SJSA1 (cell line): Measurements from ENCODE around the gene TIPARP. TPM values are rescaled to one million over a fixed set of nuclear protein-coding genes. Genes with fewer than 3 reads are reported as not detected.
A peak's percentile ranks its signal among the peaks of the same experiment; 100 is the strongest.
"Not testable (repeated sequence)": the region's sequence is repeated elsewhere in the genome, so short reads cannot be mapped to it uniquely, and the experiment has no call there.

ENCODE experiments used
- DNase-seq, 2 experiments: peaks; one replicate each; pipeline ENCODE4 v3.0.0-alpha.2; 2015 to 2020; ENCODE audit warnings: low spot score in 2 of 2, low read depth in 1 of 2
- H3K27ac ChIP-seq: fragments of 250-450 bp; sonication (Bioruptor Pico); 2 replicates; pipeline ENCODE4 v1.5.1; 2020; ENCODE audit warnings: mild to moderate bottlenecking, moderate library complexity
- H3K27me3 ChIP-seq: fragments of 250-450 bp; sonication (Bioruptor Pico); replicated peaks from 2 replicates; pipeline ENCODE4 v1.5.1; 2020; ENCODE audit warnings: mild to moderate bottlenecking, moderate library complexity
- H3K36me3 ChIP-seq: fragments of 250-450 bp; sonication (Bioruptor Pico); 2 replicates; pipeline ENCODE4 v1.5.1; 2020; ENCODE audit warnings: mild to moderate bottlenecking
- H3K4me1 ChIP-seq: fragments of 250-450 bp; sonication (Bioruptor Pico); replicated peaks from 2 replicates; pipeline ENCODE4 v1.6.1; 2021; ENCODE audit warnings: mild to moderate bottlenecking
- H3K4me3 ChIP-seq: fragments of 250-450 bp; sonication (Bioruptor Pico); 2 replicates; pipeline ENCODE4 v1.5.1; 2020; ENCODE audit warnings: mild to moderate bottlenecking
- H3K9me3 ChIP-seq: fragments of 250-450 bp; sonication (Bioruptor Pico); replicated peaks from 2 replicates; pipeline ENCODE4 v1.5.1; 2020; ENCODE audit warnings: mild to moderate bottlenecking
- total RNA-seq: library from RNA; depleted of rRNA; stranded (reverse); fragments of >200 nt; shearing (Covaris generic); gene quantifications from 2 replicates; pipeline ENCODE4 v1.2.3, GENCODE V29; 2014

Gene TIPARP
- total RNA-seq, 1 experiment from 2014 or later, result 50.5 TPM

- no peak overlapping the region for H3K4me3 ChIP-seq
Observed at GRCh38 chr3:156694536-156694935, 20.1 kb downstream of the TIPARP start.

DNA sequence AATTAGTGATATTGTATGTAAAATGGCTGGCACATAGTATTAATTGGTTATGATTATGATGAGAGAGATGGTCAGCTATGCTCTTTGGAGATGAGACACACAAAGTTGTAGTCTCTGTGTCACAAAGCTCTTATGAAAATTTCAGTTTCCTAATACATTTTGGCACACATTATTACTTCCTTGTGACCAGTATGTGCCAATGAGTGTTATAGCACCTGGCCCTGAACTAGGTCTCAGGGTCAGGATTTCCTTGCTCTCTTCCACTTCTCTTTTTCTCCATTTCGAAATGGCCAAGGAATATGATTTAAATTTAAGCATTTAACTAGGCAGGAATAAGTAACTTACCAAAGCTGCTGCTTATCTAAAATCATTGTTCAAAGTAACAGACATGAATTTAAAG, 28.0 kb downstream of the TIPARP start:
- H3K27me3 ChIP-seq, result no peaks in the 10 kb centered on the region
- peaks cover 22% of the 10 kb centered on the region for H3K4me1 ChIP-seq
- H3K27ac ChIP-seq, result no peak overlapping the region
- DNase-seq, result no peak
- H3K9me3 ChIP-seq, result no peaks in the 10 kb centered on the region
- peaks cover 81% of the 10 kb centered on the region for H3K36me3 ChIP-seq
- no peak overlapping the region for H3K4me3 ChIP-seq

More at GRCh38 chr3:156694536-156694935, 20.1 kb downstream of the TIPARP start:
- peaks cover 58% of the 10 kb centered on the region for H3K4me1 ChIP-seq
- peak in 1 of 2 experiments; percentile 69 for DNase-seq
- H3K27ac ChIP-seq, result no peak overlapping the region
- H3K27me3 ChIP-seq, result no peaks in the 10 kb centered on the region
- H3K9me3 ChIP-seq, result no peaks in the 10 kb centered on the region
- peaks cover 52% of the 10 kb centered on the region for H3K36me3 ChIP-seq

GRCh38 chr3:156704370-156705036, 30.1 kb downstream of the TIPARP start:
- H3K9me3 ChIP-seq, result no peaks in the 10 kb centered on the region
- H3K27me3 ChIP-seq, result no peaks in the 10 kb centered on the region
- no peak overlapping the region for H3K27ac ChIP-seq
- peaks cover 81% of the 10 kb centered on the region for H3K36me3 ChIP-seq
- H3K4me1 ChIP-seq, result peaks cover 22% of the 10 kb centered on the region
- DNase-seq, result no peak
- no peak overlapping the region for H3K4me3 ChIP-seq

- H3K27me3 ChIP-seq, result no peaks in the 10 kb centered on the region
- peaks cover 84% of the 10 kb centered on the region for H3K36me3 ChIP-seq
- no peaks in the 10 kb centered on the region for H3K9me3 ChIP-seq
- H3K27ac ChIP-seq, result 0 out of 2 replicates have a peak overlapping the region, but pooled peaks have one; percentile 13
- DNase-seq, result peak in 1 of 2 experiments; percentile 30
- no peak overlapping the region for H3K4me3 ChIP-seq
- peaks cover 22% of the 10 kb centered on the region for H3K4me1 ChIP-seq
Observed at GRCh38 chr3:156705761-156706616, 31.6 kb downstream of the TIPARP start.

DNA sequence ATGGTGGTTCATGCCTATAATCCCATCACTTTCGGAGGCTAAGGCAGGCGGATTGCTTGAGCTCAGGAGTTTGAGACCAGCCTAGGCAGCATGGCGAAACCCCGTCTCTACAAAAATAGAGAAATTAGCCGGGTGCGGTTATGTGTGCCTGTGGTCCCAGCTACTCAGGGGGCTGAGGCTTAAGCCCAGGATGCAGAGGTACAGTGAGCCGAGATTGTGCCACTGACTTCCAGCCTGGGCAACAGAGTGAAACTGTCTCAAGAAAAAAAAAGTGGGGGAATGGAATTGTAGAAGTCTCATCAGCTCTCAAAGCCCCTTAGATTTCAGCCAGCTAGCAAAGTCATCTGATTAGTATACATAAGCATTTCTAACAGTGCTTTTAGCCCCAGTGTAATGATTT, 33.2 kb downstream of the TIPARP start:
- H3K27ac ChIP-seq, result no peak overlapping the region
- no peak overlapping the region for H3K4me3 ChIP-seq
- H3K4me1 ChIP-seq, result peaks cover 22% of the 10 kb centered on the region
- H3K36me3 ChIP-seq, result peaks cover 74% of the 10 kb centered on the region
- no peak for DNase-seq
- H3K27me3 ChIP-seq, result no peaks in the 10 kb centered on the region
- no peaks in the 10 kb centered on the region for H3K9me3 ChIP-seq

- no peak for DNase-seq
- Histone ChIP-seq H3K27ac (no peak overlapping the region), H3K4me3 (no peak overlapping the region), H3K36me3 (peaks cover 47% of the 10 kb centered on the region), H3K4me1 (peaks cover 14% of the 10 kb centered on the region), H3K9me3 (no peaks in the 10 kb centered on the region), H3K27me3 (no peaks in the 10 kb centered on the region)
Observed at GRCh38 chr3:156710429-156710828, 36.0 kb downstream of the TIPARP start.

DNA sequence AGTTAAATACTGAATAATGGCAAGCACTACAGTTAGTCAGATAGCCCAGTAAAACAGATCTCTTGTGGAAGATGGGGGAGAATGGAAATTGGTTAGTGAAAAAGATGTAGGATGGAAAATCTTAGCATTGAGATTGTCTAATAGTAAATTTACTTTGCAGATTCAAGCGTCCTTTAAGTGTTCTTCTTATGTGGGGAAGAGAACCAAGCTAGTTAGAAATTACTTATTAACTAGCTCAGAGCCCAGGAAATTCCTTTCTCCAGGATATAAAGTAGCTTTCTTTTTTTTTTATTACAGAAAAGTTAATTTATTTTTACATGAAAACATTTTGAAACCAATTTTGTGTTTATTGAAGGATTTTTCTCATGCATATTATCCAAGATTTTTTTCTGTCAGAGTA, 36.7 kb downstream of the TIPARP start:
- Histone ChIP-seq H3K4me1 (peaks cover 7% of the 10 kb centered on the region), H3K27ac (no peak overlapping the region), H3K36me3 (peaks cover 41% of the 10 kb centered on the region), H3K9me3 (no peaks in the 10 kb centered on the region), H3K27me3 (no peaks in the 10 kb centered on the region), H3K4me3 (no peak overlapping the region)
- DNase-seq, result no peak

- DNase-seq, H3K27ac ChIP-seq, H3K9me3 ChIP-seq, H3K27me3 ChIP-seq, H3K4me3 ChIP-seq, H3K4me1 ChIP-seq: not testable (repeated sequence)
- peaks cover 36% of the 10 kb centered on the region for H3K36me3 ChIP-seq
Observed at GRCh38 chr3:156711944-156712343, 37.6 kb downstream of the TIPARP start.

DNA sequence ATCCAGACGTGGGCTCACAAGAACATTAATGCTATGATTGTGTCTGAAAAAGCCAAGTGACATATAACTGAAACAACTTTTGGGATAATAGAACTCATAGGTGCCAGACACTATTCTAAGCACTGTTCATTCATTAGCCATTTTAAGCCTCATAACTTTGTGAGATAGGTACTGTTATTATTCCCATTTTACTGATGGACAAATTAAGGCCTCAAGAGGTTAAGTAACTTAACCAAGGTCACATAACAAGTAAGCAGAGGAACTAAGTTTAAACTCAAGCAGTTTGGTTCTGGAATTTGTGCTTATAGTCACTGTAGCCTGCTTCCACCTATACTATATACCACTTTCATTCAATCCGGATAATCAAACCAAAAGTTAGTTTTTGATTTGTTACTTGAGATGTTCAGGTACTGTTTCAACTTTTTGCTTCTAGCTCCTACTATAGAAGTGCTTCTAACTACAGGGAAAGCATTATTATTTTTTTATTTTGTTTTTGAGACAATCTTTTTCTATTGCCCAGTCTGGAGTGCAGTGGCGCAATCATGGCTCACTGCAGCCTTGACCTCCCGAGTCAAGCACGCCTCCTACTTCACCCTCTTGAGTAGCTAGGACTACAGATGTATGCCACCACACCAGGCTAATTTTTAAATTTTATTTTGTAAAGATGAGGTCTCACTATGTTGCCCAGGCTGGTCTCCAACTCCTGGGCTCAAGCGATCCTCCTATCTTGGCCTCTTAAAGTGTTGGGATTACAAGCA, 41.9 kb downstream of the TIPARP start:
- H3K4me1 ChIP-seq, result no peaks in the 10 kb centered on the region
- no peaks in the 10 kb centered on the region; the same call in 1 of the 2 replicates for H3K36me3 ChIP-seq

GRCh38 chr3:156718622-156719306, 44.4 kb downstream of the TIPARP start:
- H3K27me3 ChIP-seq, result no peaks in the 10 kb centered on the region
- no peak overlapping the region for H3K27ac ChIP-seq

More for the DNA sequence above, 41.9 kb downstream of the TIPARP start:
- Histone ChIP-seq H3K27me3 (no peaks in the 10 kb centered on the region), H3K9me3 (no peaks in the 10 kb centered on the region), H3K4me3 (no peak overlapping the region), H3K27ac (no peak overlapping the region)
- no peak for DNase-seq

GRCh38 chr3:156720826-156721225, 46.4 kb downstream of the TIPARP start:
- Histone ChIP-seq H3K36me3 (no peaks in the 10 kb centered on the region; the same call in 1 of the 2 replicates), H3K27me3 (no peaks in the 10 kb centered on the region), H3K4me3 (no peak overlapping the region), H3K9me3 (no peaks in the 10 kb centered on the region), H3K27ac (no peak overlapping the region), H3K4me1 (no peaks in the 10 kb centered on the region)
- no peak for DNase-seq

More at GRCh38 chr3:156718622-156719306, 44.4 kb downstream of the TIPARP start:
- Histone ChIP-seq H3K9me3 (no peaks in the 10 kb centered on the region), H3K4me3 (no peak overlapping the region), H3K4me1 (no peaks in the 10 kb centered on the region), H3K36me3 (no peaks in the 10 kb centered on the region; the same call in 1 of the 2 replicates)
- DNase-seq, result no peak

DNA sequence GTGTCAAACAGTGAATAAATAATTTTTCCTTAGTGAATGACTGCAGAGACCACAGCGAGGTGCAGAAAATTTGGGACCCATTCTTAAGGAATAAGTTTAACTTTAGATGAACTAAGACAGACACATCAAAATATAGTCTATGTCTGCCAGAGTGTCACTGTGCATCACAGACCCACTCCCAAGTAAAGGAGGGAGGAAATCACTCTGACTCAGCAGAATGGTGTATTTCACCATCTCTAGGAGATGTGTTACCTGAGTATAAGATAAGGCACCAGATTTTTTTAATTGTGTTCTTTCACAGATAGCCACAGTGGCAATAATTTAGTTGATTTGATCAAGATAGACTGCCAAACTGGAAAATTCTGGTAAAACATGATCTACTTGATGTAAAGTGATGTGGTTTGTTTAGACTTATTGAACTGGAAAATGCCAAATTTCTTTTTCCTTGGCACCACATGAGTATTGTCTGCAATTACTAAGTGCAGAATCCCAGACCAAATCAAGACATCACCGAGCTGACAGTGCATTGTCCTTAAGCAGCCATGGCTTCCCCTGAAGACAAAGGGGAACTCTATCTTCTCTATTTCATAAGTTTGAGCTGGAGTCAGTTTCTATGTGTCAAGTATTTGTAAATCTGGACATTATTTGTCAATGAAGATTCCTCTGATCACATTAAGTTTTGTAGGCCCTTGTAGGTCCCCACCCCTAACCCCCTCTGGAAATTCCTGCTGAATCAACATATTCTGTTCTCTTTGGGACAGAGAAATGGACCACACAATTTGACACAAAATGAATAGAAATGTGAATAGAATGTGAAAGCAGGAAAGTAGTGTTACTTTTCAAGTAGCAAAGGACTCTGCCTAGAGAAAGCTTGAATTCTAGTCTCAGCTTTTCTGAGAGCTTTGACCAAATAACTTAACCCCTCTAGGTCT, 47.6 kb downstream of the TIPARP start:
- Histone ChIP-seq H3K9me3 (no peaks in the 10 kb centered on the region), H3K4me3 (no peak overlapping the region), H3K27me3 (no peaks in the 10 kb centered on the region), H3K36me3 (no peaks in the 10 kb centered on the region), H3K27ac (no peak overlapping the region), H3K4me1 (no peaks in the 10 kb centered on the region)
- DNase-seq, result no peak
